ENCODE results near the gene NDUFS2.
A peak's percentile ranks its signal among the peaks of the same experiment; 100 is the strongest.
"Not testable (repeated sequence)": the region's sequence is repeated elsewhere in the genome, so short reads cannot be mapped to it uniquely, and the experiment has no call there.

NDUFS2 gene

GRCh38 chr1:161220002-161220401 lies 17.8 kb downstream of the NDUFS2 start:
- no peak for DNase-seq (ENCODE audit: low spot score)

- DNase-seq (ENCODE audit: low spot score) = no peak
Observed at GRCh38 chr1:161222175-161223019, 20.2 kb downstream of the NDUFS2 start.

GRCh38 chr1:161223805-161224694 lies 21.9 kb downstream of the NDUFS2 start:
- DNase-seq (ENCODE audit: low spot score) = no peak

GRCh38 chr1:161224695-161225087 lies 22.5 kb downstream of the NDUFS2 start:
- not testable (repeated sequence) for DNase-seq (ENCODE audit: low spot score)

- no peak for DNase-seq (ENCODE audit: low spot score)
Observed at GRCh38 chr1:161225178-161225533, 23.0 kb downstream of the NDUFS2 start.

- peak; percentile 97 for DNase-seq (ENCODE audit: low spot score)
Observed at GRCh38 chr1:161225534-161226319, 23.6 kb downstream of the NDUFS2 start, which contains the start of gene TOMM40L. TSS of gene TOMM40L (plus strand) at chr1:161226060. CDS start at chr1:161226490, 430 bp downstream.

GRCh38 chr1:161226320-161226711 lies 24.1 kb downstream of the NDUFS2 start:
- DNase-seq (ENCODE audit: low spot score) = no peak

- no peak for DNase-seq (ENCODE audit: low spot score)
Observed at GRCh38 chr1:161226759-161227158, 24.6 kb downstream of the NDUFS2 start.

- DNase-seq (ENCODE audit: low spot score) = peak; percentile 64
Observed at GRCh38 chr1:161227196-161227871, 25.2 kb downstream of the NDUFS2 start.

GRCh38 chr1:161228032-161228431 lies 25.9 kb downstream of the NDUFS2 start:
- no peak for DNase-seq (ENCODE audit: low spot score)

- no peak for DNase-seq (ENCODE audit: low spot score)
Observed at GRCh38 chr1:161229896-161230295, 27.7 kb downstream of the NDUFS2 start.

GRCh38 chr1:161230762-161231161 lies 28.6 kb downstream of the NDUFS2 start:
- no peak for DNase-seq (ENCODE audit: low spot score)

GRCh38 chr1:161233102-161233501 lies 30.9 kb downstream of the NDUFS2 start:
- no peak for DNase-seq (ENCODE audit: low spot score)

GRCh38 chr1:161235957-161236775 lies 34.0 kb downstream of the NDUFS2 start:
- DNase-seq (ENCODE audit: low spot score) = no peak

GRCh38 chr1:161238039-161238473 lies 35.9 kb downstream of the NDUFS2 start, which contains the start of gene NR1I3:
TSS of gene NR1I3 (minus strand) at chr1:161238203. CDS start at chr1:161236565, 1,638 bp downstream.
- peak; percentile 67 for DNase-seq (ENCODE audit: low spot score)

- DNase-seq (ENCODE audit: low spot score) = no peak
Observed at GRCh38 chr1:161241682-161242081, 39.5 kb downstream of the NDUFS2 start.

- no peak for DNase-seq (ENCODE audit: low spot score)
Observed at GRCh38 chr1:161242313-161242712, 40.1 kb downstream of the NDUFS2 start.

- no peak for DNase-seq (ENCODE audit: low spot score)
Observed at GRCh38 chr1:161244888-161245287, 42.7 kb downstream of the NDUFS2 start.

GRCh38 chr1:161250100-161250499 lies 47.9 kb downstream of the NDUFS2 start:
- not testable (repeated sequence) for DNase-seq (ENCODE audit: low spot score)

GRCh38 chr1:161250829-161251228 lies 48.7 kb downstream of the NDUFS2 start:
- no peak for DNase-seq (ENCODE audit: low spot score)

All from SW480 (cell line).